HepG2 (cell line): ENCODE data around the gene RRBP1. TPM values are rescaled to one million over a fixed set of nuclear protein-coding genes. Genes with fewer than 3 reads are reported as not detected.

ENCODE experiments used
- ARID5B ChIP-seq: IDR thresholded peaks from 2 replicates; pipeline ENCODE4 v1.4.0; 2020; ENCODE audit warnings: mild to moderate bottlenecking, missing genetic modification reagents
- FOXA3 ChIP-seq: IDR thresholded peaks from 2 replicates; pipeline ENCODE4 v1.6.1; 2016; ENCODE audit warnings: missing genetic modification reagents, missing compliant biosample characterization
- HDAC2 ChIP-seq: sonication (generic); formaldehyde crosslinking; IDR thresholded peaks from 2 replicates; pipeline ENCODE4 v1.4.0; 2020; ENCODE audit warnings: missing genetic modification reagents
- HMGXB3 ChIP-seq: sonication (generic); formaldehyde crosslinking; IDR thresholded peaks from 2 replicates; pipeline ENCODE4 v1.4.0; 2020; ENCODE audit warnings: missing genetic modification reagents, borderline replicate concordance
- HNF4G ChIP-seq, 2 experiments: sonication (generic) in 1 of 2; formaldehyde crosslinking in 1 of 2; IDR thresholded peaks; 2 replicates each; pipeline versions ENCODE4 v1.4.0 to v1.6.1; 2011 to 2020; ENCODE audit warnings: borderline replicate concordance in 2 of 2, low read depth in 2 of 2, mild to moderate bottlenecking in 2 of 2, low read length in 1 of 2, missing genetic modification reagents in 1 of 2, moderate library complexity in 1 of 2
- NCOA2 ChIP-seq: sonication (generic); formaldehyde crosslinking; IDR thresholded peaks from 2 replicates; pipeline ENCODE4 v1.8.0; 2022; ENCODE audit warnings: inconsistent platforms
- RXRA ChIP-seq: sonication (generic); formaldehyde crosslinking; IDR thresholded peaks from 2 replicates; pipeline ENCODE4 v1.5.1; 2020; ENCODE audit warnings: missing genetic modification reagents
- TEAD2 ChIP-seq: sonication (generic); formaldehyde crosslinking; IDR thresholded peaks from 2 replicates; pipeline ENCODE4 v1.9.0; 2021; ENCODE audit warnings: missing genetic modification reagents
- U2AF1 ChIP-seq: fragments of 200-400 bp; formaldehyde crosslinking; optimal IDR thresholded peaks from 2 replicates; pipeline ENCODE3; 2017; ENCODE audit warnings: mild to moderate bottlenecking, low read depth, low read length
- ZBTB10 ChIP-seq: sonication (generic); formaldehyde crosslinking; IDR thresholded peaks from 2 replicates; pipeline ENCODE4 v1.4.0; 2020; ENCODE audit warnings: missing genetic modification reagents, borderline replicate concordance
- ZBTB8A ChIP-seq: sonication (generic); formaldehyde crosslinking; IDR thresholded peaks from 2 replicates; pipeline ENCODE4 v1.4.0; 2020; ENCODE audit warnings: mild to moderate bottlenecking, low read depth, missing genetic modification reagents, borderline replicate concordance
- ZFP1 ChIP-seq: IDR thresholded peaks from 2 replicates; pipeline ENCODE4 v1.6.1; 2016
- ZNF124 ChIP-seq: sonication (generic); formaldehyde crosslinking; IDR thresholded peaks from 2 replicates; pipeline ENCODE4 v1.4.0; 2020; ENCODE audit warnings: missing genetic modification reagents
- ZNF224 ChIP-seq: sonication (generic); formaldehyde crosslinking; IDR thresholded peaks from 2 replicates; pipeline ENCODE4 v1.5.0; 2020; ENCODE audit warnings: mild to moderate bottlenecking, missing genetic modification reagents
- ZNF263 ChIP-seq: sonication (generic); formaldehyde crosslinking; IDR thresholded peaks from 2 replicates; pipeline ENCODE4 v1.4.0; 2020; ENCODE audit warnings: missing genetic modification reagents
- ZNF644 ChIP-seq: IDR thresholded peaks from 2 replicates; pipeline ENCODE4 v1.6.1; 2016; ENCODE audit warnings: low read depth
- polyA plus RNA-seq, 8 experiments: library from polyadenylated mRNA; depleted of rRNA in 3 of 8; stranded (reverse) in 7 of 8; unstranded in 1 of 8; fragments of >200 nt; fragmentation: Illumina TruSeq in 4 of 8; extraction: Trizol in 4 of 8; gene quantifications; 2 replicates each; pipeline versions ENCODE4 v1.2.1 to v1.2.3, GENCODE V29; 2011 to 2016; ENCODE audit warnings: low read depth in 4 of 8, missing spikeins in 1 of 8, mixed read lengths in 1 of 8; ENCODE audit not compliant: insufficient read depth in 1 of 8
- total RNA-seq, 5 experiments: library from RNA; depleted of rRNA; stranded (reverse); fragments of >200 nt; fragmentation: Illumina TruSeq; extraction: Trizol; gene quantifications; 2 replicates each; pipeline ENCODE4 v1.2.3, GENCODE V29; 2016; ENCODE audit warnings: low read depth in 1 of 5

Gene RRBP1
- total and polyA plus RNA-seq, 2 of the 13 experiments (the other 11 are each of a cell fraction or from before 2014, with no cell fraction given): 150 to 222 TPM

GRCh38 chr20:17679941-17680835 is 1.9 kb downstream of the RRBP1 start (continued):
- TF ChIP-seq ARID5B: peak; percentile 77
- peak; percentile 73 for TF ChIP-seq FOXA3 (CRISPR knock-in tag)
- TF ChIP-seq ZFP1 (CRISPR knock-in tag): 0 out of 2 replicates have a peak, but pooled peaks have one; percentile 51
- TF ChIP-seq ZNF263: peak; percentile 29
- TF ChIP-seq ZBTB10: peak; percentile 34
- 0 out of 2 replicates have a peak, but pooled peaks have one; percentile 52 for TF ChIP-seq HNF4G (IDR thresholded peaks at IDR 0.05; ENCODE audit: borderline replicate concordance, low read depth, low read length)
- TF ChIP-seq HNF4G (CRISPR knock-in tag; IDR thresholded peaks at IDR 0.05; ENCODE audit: borderline replicate concordance, low read depth): no peak
- TF ChIP-seq HMGXB3: peak; percentile 58
- no peak; the same call in 1 of the 2 replicates for TF ChIP-seq ZNF124
- TF ChIP-seq TEAD2 (CRISPR knock-in tag): no peak
- TF ChIP-seq U2AF1: no peak
- no peak; the same call in 1 of the 2 replicates for TF ChIP-seq ZBTB8A
- no peak for TF ChIP-seq ZNF644 (CRISPR knock-in tag)
- TF ChIP-seq HDAC2 (CRISPR knock-in tag): peak; percentile 94
- TF ChIP-seq ZNF224 (CRISPR knock-in tag): no peak
- TF ChIP-seq RXRA (CRISPR knock-in tag): peak; percentile 68; the same call in 1 of the 2 replicates
- peak; percentile 71 for TF ChIP-seq NCOA2 (CRISPR knock-in tag)
